ENCODE results near the gene PGD.

DNA sequence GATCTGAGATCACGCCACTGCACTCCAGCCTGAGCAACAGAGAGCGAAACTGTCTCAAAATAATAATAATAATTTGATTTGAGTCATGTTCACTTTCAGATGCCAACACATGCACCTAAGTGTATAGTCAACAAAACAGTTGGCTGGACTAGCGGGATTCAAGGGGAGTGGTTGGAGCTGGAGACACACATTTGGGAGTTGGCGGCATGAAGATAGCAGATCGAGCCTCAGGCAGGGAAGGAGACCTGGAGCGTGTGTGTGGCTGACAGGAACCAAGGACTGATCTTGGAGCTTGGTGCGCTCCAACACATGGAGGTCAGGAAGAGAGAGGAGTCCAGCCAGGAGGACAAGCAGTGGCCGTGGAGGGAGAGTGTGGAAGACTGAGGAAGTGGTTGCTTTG, 14.6 kb upstream of the PGD start:
- TF ChIP-seq, protein P1, sequence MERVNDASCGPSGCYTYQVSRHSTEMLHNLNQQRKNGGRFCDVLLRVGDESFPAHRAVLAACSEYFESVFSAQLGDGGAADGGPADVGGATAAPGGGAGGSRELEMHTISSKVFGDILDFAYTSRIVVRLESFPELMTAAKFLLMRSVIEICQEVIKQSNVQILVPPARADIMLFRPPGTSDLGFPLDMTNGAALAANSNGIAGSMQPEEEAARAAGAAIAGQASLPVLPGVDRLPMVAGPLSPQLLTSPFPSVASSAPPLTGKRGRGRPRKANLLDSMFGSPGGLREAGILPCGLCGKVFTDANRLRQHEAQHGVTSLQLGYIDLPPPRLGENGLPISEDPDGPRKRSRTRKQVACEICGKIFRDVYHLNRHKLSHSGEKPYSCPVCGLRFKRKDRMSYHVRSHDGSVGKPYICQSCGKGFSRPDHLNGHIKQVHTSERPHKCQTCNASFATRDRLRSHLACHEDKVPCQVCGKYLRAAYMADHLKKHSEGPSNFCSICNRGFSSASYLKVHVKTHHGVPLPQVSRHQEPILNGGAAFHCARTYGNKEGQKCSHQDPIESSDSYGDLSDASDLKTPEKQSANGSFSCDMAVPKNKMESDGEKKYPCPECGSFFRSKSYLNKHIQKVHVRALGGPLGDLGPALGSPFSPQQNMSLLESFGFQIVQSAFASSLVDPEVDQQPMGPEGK (CRISPR knock-in tag; IDR thresholded peaks at IDR 0.05; ENCODE audit: borderline replicate concordance), result no peak
- TF ChIP-seq RARB (CRISPR knock-in tag; IDR thresholded peaks at IDR 0.05) (no peak), ESRRG (CRISPR knock-in tag; IDR thresholded peaks at IDR 0.05) (no peak), ZNF8 (CRISPR knock-in tag; IDR thresholded peaks at IDR 0.05) (no peak), ZNF70 (CRISPR knock-in tag; IDR thresholded peaks at IDR 0.05) (no peak), ZFP30 (CRISPR knock-in tag; IDR thresholded peaks at IDR 0.05) (no peak), ARNTL (CRISPR knock-in tag; IDR thresholded peaks at IDR 0.05; ENCODE audit: borderline replicate concordance, low read depth) (no peak)
